OCI-LY3 (cell line): ENCODE measurements around the gene EXOC4.

Source experiments
- CTCF ChIP-seq: fragments of 200-600, 300-600 bp; sonication (generic); IDR thresholded peaks from 2 replicates; pipeline ENCODE4 v1.5.1; 2014; ENCODE audit warnings: antibody characterized with exemption, low read length, low read depth
- EZH2phosphoT487 ChIP-seq: fragments of 200-600 bp; shearing (Covaris generic); IDR thresholded peaks from 2 replicates; pipeline ENCODE4 v1.6.1; 2018; ENCODE audit warnings: antibody characterized with exemption, mixed run types, low read depth

DNA sequence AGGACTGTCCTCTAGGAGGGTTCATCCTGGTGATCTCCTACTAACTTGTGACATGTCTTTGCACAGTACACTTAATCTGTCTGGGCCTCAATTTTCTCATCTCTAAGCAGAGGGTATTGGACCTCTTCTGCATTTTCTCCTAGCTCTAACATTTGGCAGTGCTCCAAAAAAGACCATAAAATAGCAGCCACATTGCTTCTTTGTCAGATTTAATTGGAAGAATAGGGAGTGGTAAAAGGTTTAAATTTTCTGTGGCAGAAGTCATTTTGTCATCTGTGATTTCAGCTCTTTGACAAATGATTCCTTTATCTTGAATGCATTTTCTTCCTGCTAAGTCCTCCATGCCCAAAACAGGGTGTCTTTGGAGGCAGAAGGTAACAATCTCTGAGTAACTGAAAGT is 584.3 kb downstream of the EXOC4 start:
- no peak for TF ChIP-seq EZH2phosphoT487
- no peak for TF ChIP-seq CTCF
